OCI-M2 (cell line): ENCODE data around the gene SPAG9.
"Not testable (repeated sequence)": the region's sequence is repeated elsewhere in the genome, so short reads cannot be mapped to it uniquely, and the experiment has no call there.

ENCODE experiments used
- DNase-seq: peaks from one replicate; lab custom pipeline; 2025; ENCODE audit not compliant: unreplicated experiment; lab: John Stamatoyannopoulos, UW

Gene SPAG9

GRCh38 chr17:51133365-51133764, 12.7 kb upstream of the SPAG9 start:
- no peak for DNase-seq

GRCh38 chr17:51132964-51133319, 12.3 kb upstream of the SPAG9 start:
- no peak for DNase-seq

- no peak for DNase-seq
These were observed 7.4 kb upstream of the SPAG9 start for GRCh38 chr17:51128076-51128475.

GRCh38 chr17:51124640-51125503, 4.2 kb upstream of the SPAG9 start:
- no peak for DNase-seq

GRCh38 chr17:51122473-51123115, 1.9 kb upstream of the SPAG9 start:
- not testable (repeated sequence) for DNase-seq

GRCh38 chr17:51121620-51122472, 1.2 kb upstream of the SPAG9 start:
- DNase-seq, result peak; percentile 75

GRCh38 chr17:51120357-51120738, 320 bp downstream of the SPAG9 start:
- no peak for DNase-seq

GRCh38 chr17:51119415-51120356, 982 bp downstream of the SPAG9 start:
- DNase-seq, result no peak

GRCh38 chr17:51118330-51119195, 2.1 kb downstream of the SPAG9 start:
- no peak for DNase-seq

GRCh38 chr17:51115179-51115578, 5.5 kb downstream of the SPAG9 start:
- no peak for DNase-seq

- not testable (repeated sequence) for DNase-seq
These were observed 8.1 kb downstream of the SPAG9 start for GRCh38 chr17:51112303-51113222.

- no peak for DNase-seq
These were observed 12.9 kb downstream of the SPAG9 start for GRCh38 chr17:51107778-51108177.

- no peak for DNase-seq
These were observed 17.2 kb downstream of the SPAG9 start for GRCh38 chr17:51103451-51103850.

- no peak for DNase-seq
These were observed 17.6 kb downstream of the SPAG9 start for GRCh38 chr17:51103050-51103449.

- no peak for DNase-seq
These were observed 22.8 kb downstream of the SPAG9 start for GRCh38 chr17:51097708-51098446.

GRCh38 chr17:51091635-51092034, 29.0 kb downstream of the SPAG9 start:
- no peak for DNase-seq

GRCh38 chr17:51088868-51089267, 31.8 kb downstream of the SPAG9 start:
- DNase-seq, result not testable (repeated sequence)

- DNase-seq, result no peak
These were observed 32.4 kb downstream of the SPAG9 start for GRCh38 chr17:51088287-51088686.
